SH-SY5Y (cell line): ENCODE measurements around the gene SLC9A1.

Experiments
- GATA2 ChIP-seq: IDR thresholded peaks from 2 replicates; pipeline ENCODE4 v1.6.1; 2011; ENCODE audit warnings: mild to moderate bottlenecking, low read depth, low read length
- GATA3 ChIP-seq: IDR thresholded peaks from 2 replicates; pipeline ENCODE4 v1.6.1; 2011; ENCODE audit warnings: low read depth, mild to moderate bottlenecking, low read length, moderate library complexity

- TF ChIP-seq GATA3 (no peak), GATA2 (no peak)
These were observed 36.6 kb downstream of the SLC9A1 start for GRCh38 chr1:27118440-27118689.
